ENCODE results near the gene SCAMP3.
A peak's percentile ranks its signal among the peaks of the same experiment; 100 is the strongest.

SCAMP3 gene

DNA sequence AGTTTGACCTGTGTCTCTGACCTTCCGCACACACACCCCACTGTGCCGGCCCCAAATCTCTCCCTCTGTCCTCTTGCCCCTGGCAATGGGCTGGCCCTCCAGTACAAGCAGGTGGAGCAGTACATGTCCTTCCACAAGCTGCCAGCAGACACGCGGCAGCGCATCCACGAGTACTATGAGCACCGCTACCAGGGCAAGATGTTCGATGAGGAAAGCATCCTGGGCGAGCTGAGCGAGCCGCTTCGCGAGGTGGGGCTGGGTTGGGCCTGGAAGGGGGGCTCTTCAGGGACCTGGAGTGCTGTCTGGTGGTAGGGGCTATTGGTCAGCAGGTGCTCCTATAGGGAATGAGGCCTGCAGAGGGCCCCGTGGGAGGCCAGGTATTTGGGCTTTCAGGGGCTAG is 22.9 kb upstream of the SCAMP3 start:
- no peak for DNase-seq

DNA sequence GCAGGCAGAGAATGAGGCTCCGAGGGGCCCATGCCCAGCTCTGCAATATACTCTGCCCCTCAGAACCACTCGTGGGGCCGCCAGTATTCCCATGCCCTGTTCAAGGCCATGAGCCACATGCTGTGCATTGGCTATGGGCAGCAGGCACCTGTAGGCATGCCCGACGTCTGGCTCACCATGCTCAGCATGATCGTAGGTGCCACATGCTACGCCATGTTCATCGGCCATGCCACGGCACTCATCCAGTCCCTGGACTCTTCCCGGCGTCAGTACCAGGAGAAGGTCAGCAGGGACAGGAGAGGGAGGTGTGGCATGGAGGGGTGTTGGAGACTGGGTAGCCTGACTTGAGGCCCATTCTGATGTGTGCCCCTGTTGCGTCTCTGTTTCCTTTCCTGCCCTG is 22.3 kb upstream of the SCAMP3 start:
- no peak for DNase-seq

DNA sequence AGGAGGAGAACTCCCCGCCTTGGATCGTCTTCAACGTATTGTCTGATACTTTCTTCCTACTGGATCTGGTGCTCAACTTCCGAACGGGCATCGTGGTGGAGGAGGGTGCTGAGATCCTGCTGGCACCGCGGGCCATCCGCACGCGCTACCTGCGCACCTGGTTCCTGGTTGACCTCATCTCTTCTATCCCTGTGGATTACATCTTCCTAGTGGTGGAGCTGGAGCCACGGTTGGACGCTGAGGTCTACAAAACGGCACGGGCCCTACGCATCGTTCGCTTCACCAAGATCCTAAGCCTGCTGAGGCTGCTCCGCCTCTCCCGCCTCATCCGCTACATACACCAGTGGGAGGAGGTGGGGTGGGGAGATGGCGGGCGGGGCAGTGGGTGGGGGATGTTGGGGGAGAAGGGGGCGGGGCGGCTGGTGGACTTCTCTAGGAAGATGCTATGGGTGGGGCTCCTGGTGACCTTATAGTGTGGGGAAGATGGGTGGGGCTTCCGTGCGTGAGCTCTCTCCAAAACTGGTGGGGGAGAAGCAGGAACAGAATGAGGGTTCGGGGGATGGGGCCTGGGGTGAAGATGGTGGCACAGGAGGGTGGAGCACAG is 20.4 kb upstream of the SCAMP3 start:
- no peak for DNase-seq

DNA sequence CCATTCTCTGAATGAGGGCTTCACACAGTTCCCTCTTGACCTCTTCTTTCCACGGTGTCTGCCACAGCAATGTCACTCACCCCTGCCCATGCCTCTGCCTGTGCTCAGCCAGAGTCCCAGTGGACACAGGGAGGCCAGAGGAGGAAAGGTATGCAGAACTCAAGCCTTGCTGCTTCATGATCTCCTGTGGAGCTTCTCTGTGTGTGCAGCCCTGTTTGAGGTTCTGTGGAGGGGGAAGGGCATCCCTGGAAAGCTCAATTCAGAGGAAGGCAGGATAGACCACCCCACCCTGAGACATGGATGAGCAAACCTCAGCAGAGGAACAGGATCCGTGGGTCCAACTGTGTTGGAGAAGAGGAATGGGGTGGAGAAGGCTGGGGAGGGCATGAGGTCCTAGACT is 17.1 kb upstream of the SCAMP3 start:
- DNase-seq, result no peak

DNA sequence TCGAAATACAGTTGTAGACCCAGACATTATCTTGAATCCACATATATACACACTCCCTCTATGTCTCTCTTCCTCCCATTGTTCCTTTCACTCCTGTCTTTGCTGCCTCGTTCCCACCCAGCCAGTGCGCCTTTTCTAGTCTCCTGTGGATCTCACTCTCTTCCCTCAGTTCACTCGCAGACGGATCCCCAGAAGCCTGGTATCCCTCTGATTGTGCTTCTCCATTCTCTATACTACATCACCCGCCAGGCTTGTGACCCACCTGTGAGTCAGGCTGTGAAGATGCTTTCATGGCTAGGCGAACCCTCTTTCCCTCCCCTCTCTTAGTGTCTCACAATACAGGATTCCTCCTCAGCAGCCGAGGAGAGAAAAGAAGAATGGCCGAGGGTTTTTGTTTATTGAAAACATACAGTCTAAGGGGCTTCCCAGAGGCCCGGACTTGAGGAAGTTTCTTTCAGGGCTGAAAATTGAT is 16.6 kb upstream of the SCAMP3 start:
- no peak for DNase-seq

DNA sequence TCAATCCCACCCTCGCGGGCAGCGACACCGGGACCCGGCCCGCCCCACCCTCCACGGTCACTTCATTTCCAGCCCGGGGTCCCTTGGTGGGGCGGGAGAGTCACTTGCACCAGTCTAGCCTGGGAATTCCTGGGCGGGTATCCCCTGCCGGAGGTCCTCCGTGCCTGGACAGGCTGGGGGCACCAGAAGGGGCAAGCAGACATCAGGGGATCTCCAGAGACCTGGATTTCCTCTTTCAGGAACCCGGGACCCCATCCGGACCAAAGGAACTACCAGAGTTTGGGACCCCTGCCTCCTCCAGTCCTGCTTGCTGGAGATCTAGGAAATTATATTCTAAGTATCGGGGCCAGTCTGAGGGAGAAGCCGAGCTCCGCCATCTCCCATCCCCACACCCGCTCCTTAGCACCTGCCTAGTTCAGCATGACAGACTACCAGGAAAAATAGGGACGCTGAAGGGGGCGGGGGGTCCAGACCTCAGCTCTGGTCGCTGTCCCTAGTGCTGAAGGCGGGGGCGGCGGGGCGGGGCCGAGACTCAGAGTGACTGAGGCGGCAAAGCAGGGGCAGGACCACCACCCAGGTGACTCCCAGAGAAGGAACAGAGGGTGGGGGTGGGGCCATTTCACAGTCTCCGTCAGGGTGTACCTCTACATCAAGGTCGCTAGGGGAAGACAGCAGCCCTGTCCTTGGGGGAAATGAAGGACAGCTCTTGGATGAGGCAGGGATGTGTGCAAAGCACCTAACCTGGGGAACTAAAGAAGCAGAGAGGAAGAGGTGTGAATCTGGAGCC is 15.9 kb upstream of the SCAMP3 start:
- DNase-seq, result peak; percentile 74

DNA sequence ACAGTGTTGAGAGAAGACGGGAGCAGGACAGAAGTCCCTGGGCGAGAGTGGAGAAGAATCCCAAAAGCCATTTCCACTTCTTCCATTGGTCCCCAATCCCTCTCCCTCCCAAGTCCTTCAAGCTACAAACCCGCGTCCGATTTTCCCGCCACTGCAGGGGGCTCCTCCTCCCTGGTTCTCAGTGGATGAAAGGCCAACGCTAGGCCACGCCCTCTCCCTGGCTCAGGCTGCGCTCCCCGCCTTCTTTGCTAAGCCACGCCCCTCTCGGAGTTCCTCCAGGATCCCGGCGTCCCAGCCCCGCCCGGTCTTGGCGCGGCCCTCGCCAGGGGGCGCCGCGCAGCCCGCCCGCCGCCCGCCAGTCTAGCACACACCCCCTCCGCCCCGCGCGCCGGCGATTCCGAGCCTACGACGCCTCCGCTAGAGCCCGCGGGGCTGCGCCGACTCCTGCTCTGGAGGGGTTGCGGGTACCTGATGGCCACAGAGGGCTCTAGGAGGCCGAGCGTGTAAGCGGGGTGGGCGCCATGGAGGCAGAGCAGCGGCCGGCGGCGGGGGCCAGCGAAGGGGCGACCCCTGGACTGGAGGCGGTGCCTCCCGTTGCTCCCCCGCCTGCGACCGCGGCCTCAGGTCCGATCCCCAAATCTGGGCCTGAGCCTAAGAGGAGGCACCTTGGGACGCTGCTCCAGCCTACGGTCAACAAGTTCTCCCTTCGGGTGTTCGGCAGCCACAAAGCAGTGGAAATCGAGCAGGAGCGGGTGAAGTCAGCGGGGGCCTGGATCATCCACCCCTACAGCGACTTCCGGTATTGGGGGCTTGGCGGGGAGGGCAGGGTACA is 15.1 kb upstream of the SCAMP3 start, which contains the start of gene HCN3:
Gene HCN3, plus strand, starts transcription at position 394 of the 832 bp plus-strand sequence. Its CDS starts 128 bp downstream, at position 522.
- DNase-seq, result peak; percentile 95

DNA sequence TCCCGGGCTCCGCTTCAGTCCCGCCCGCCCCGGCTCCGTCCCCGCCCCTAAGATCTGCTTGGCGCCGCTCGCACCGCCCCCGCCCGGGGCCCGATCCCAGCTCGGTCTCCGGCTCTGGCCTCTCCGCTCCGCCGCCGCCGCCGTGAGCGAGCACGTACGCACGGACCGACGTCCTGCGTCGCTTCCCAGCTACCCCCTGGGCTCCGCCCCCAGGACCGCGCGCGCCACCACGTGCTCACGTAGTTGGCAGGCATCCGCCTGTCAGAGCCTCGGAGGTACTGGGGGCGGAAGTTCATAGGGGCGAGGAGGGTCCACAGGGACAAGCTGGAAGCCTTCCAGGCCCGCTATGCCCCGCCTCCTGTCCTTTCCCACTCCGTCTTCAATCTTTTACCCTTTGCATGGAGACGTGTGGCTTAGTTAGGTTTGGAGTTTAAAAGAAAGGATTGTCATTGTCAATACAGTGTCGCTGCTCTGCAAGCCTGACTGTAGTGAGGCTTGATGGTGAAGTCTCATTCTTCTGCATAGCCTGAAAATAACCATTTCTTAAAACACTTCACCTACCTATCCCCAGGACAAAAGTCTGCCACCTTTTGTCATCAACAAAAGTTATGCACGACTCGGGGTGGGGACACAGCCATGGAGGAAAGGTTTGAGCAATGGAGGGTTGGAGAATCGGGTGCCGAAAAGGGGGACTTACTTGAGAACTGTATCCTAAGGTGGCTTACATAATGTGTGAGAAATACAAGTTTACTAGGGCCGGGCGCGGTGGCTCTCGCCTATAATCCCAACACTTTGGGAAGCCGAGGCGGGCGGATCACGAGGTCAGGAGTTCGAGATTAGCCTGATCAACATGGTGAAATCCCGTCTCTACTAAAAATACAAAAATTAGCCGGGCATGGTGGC is 11.4 kb upstream of the SCAMP3 start, which contains the start of gene CLK2:
Gene CLK2, minus strand, starts transcription at position 162 of the 903 bp plus-strand sequence. CDS start 2,527 bp downstream, outside the sequence.
- DNase-seq, result peak; percentile 93

DNA sequence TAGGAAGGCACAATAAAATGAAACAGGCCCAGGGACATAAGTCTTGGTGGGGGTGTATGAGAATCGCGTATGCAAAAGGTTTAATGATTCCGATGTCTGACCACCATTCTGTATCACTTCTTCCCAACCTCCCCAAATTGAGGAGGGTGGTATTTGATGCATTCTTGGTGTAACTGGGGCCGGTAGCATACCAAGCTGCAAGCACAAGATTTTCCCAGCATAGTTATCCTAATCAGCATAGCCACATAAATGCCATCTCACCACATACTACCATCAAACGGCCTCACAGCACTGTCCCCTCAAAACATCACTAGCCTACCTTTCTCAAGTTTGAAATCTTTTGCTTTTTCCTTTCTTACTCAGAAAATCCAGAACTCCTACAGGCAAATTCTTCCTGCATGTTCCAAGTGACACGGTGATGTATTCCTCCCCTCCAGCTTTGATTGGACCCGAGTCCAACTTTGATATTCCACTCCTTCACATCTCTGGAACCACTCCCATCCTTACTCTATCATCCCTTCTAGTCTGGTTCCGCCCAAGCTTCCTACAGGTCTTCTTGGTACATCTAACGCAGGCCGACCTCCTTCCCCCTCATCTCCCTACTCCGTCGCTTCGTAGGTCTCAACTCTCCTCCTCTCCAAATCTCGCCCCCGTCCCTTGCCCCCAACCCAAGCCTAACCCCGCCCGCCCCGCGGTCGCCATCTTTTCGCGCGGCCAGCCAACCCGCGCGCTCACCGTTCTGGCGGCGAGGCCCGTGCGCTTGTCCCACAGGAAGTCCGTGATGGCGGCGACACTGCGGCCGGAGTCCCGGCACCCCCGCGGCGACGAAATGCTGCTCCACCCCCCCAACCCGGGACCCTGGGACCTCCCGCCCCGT is 10.5 kb upstream of the SCAMP3 start:
- DNase-seq, result no peak

DNA sequence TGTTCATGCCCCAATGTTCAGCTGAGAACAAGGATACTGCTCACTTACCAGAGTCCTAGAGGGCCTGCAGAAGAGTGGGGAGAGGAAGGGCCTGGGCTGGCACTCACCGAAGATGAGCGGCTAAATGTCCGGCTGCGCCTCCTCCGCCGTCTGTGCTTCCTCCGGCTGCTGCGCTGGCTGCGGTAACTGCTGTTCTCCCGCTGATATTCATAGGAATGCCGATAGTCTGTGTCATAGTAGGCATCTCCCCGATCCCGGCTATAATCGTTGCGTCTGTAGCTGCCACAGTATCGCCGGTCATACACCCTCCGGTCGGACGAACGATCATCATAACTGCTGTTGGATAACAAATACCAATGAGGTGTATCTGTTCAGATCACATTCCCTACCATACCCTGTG is 7.2 kb upstream of the SCAMP3 start:
- no peak for DNase-seq

DNA sequence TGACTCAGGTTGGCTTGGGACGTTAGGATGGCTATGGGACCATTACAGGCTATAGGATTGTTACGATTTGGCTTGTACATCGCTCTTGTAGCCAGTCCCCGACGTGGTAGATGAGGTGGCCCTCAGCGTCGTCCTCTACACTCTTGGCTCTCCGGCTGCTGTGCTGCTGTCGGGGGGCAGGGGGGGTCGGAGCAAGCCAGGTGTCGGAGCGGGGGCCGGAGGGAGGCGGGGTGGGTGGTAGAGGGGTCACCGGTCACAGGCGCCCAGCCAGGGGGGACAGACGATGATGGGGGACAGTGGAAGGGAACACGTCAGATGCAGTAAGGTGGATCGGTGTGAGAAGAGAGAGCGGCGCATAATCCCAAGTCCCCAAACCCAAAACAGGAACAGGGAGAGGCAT is 6.5 kb upstream of the SCAMP3 start:
- DNase-seq, result no peak

DNA sequence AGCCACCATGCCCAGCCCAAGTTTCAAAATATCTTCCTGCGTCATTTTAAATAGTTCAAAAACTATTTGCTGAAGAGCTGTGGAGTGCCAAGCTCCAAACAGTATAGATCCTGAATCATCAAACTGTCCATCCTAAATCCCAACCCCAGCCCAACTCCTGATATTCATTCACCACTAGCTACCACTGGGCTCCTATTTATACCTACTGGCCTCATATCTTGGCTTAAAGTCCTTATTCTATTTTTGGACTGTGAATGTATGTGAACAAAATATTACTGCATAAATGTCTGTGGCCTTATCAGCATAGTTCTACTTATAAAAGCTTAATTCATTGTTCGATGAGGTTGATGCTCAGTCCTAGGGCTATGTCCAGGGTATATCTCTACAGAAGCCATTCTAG is 5.2 kb upstream of the SCAMP3 start:
- DNase-seq, result no peak

DNA sequence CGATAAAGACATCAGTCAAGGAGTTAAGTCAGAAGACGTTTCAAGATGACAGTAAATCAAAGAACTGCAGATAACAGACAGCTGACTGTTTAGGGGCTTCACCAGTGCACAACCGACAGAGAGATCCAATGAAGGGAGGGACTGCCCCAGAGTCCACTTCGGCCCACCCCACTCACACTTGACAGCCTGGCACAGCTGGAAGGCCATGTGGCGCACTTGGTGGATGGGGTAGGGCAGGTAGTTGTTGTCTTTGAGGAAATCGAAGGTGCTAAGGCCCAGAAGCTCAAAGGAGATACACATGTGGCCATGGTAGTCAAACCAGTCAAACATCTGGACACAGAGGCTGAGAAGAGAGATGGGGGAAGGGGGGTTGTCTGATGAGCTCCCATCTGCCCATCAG is 4.4 kb upstream of the SCAMP3 start:
- DNase-seq, result no peak

DNA sequence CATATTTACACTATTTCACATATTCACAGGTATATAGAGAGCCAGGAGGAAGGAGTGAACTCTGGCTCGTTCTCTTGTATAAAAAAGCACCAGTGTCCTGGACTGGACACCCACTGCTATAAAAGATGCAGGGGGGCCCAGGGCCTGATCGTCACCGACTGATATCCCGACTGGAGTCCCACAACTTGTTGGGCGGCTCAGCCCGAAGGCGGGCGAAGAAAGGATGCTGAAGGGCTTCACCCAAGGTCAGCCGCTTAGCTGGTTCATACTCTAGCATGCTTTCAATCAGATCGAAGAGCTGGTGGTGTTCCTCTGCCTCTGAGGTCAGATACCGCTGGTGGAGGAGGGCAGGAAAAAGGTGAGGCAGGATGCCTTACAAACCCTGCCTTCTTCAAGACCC is 907 bp upstream of the SCAMP3 start:
- no peak for DNase-seq

DNA sequence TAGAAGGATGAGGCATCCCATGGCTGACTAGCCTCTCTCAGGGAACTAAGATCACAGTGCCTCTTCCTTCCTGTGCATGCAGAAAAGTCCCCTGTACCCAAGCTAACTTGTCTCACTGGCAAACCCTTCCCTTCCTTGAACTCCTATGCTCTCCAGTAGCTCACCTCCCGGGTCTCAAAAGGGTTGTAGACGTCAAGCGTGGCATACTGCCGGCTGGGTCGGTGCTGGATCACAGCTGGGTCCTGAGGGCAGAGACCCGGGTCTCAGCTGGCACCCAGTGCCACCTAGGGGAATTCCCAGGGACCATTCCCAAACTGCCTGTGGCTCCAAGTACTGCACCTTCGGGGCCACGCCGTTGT is 688 bp downstream of the SCAMP3 start:
- DNase-seq, result no peak

DNA sequence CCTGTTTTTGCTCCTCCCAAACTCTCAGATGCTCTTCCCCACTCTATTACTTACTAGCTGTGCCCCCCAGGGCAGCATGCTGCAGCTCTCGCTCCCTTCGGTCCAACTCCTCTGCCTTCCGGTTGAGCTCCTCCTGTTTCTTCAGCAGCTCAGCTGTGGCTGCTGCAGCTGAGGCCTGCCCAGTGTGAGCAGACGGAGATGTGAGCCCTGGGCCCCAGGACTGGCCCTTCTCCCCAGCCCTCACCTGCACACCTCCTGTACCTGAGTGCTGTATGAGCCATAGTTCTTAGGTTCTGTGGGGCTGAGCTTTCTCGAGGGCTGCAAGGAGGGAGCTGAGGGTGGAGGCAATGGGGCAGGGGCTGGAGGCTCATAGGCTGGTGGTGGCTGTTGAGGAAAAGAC is 1.9 kb downstream of the SCAMP3 start:
- no peak for DNase-seq

DNA sequence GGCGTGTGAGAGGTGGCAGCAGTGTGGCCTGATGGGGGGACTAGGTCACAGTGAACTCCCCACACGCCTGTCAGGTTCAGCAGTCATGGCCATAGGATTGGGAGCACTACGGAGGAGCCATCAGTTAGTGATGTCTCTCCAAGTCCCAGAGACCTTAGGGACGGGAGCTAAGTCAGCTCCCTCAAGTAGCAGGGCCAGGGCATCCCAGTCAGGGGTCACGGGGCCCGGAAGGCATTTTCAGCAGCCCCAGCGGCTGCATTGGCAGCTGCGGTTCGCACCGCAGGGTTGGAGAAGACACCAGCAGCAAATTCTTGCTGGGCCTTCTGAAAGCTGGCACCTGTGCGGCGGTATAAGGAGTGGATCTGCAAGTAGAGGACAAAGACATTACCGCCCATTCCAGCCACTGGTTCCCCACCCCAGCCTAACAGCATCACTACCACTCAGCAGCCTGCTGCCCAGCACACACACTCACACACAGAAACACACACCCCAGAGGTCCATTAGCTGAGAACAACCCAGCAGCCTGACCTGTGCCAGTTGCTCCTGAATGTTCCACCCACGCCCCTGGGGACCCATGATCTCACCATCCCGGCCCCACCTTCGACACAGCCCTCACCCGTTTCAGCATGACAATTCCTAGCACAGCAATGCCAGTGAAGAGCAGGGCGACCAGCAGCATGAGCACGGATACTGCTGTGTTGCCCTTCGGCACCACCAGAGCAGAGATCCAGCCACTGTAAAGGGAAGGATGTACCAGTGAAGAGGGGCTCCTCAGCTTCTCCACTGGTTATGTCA is 5.9 kb downstream of the SCAMP3 start:
- DNase-seq, result no peak

DNA sequence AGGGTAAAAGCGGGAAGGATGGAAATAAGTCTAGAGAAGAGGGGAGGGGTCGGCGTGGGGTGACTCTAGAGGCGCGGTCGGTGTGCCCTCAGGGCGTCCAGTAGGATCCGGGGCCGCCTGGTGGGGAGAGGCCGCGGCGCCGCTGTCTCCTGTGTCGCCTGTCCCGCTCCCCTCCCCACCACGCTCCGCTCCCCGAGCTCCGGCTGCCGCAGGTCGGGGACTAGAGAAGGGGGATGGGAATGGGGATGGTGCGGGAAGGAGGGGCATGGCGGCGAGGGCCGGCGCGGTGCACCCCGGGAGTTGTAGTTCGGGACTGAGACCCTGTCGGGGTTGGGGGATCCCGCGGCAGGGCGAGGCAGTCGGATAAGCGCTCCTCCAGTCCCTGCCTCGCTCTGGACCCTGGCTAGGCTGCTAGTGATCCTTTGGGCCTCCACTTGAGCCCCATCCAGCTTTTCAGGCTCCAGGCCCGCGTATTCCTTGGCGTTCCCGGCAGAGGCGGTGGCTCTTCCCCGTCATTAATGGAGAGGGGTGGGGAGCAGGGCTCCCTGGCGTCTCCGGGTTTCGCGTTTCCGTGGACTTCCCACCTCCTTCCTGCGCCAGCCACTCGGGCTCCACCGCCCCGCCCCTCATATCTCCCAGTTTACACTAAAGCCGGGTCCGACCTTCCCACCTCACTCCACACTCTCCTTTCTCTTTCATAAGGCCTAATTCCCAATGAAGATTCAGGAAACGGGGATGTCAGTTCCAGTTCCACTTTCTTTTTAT is 6.7 kb downstream of the SCAMP3 start, which contains the start of gene ENTREP3:
Gene ENTREP3, minus strand, starts transcription at position 241 of the 765 bp plus-strand sequence. CDS start 606 bp downstream, outside the sequence.
- DNase-seq, result peak; percentile 96

DNA sequence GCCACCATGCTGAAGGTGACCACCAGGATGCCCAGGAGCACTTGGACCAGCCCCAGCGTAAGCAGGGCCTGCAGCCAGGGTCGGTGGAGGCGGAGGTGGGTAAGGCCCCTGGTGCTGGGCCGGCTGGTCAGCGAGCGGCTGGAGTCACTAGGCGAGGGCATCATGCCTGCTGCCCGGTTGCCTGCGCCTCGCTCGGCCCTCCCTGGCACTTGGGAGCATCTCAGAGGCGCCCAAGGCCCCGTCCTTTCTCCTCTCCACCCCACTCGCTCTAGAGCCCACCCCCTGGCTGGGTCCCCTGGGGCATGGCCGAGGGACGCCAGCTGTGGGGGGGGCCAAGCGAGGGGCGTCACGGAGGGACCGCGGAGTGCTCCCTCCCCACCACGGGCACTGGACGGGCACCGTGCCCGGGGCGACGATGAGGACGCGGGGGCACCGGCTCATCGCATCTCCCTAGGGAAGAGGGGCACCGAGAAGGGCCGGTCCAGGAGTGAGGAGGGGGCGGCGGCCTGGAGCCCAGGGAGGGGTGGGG is 7.4 kb downstream of the SCAMP3 start:
- DNase-seq, result peak; percentile 64
